Spleen (tissue), 7 donors: Measurements from ENCODE around the gene KLC3.

Experiments used
- CTCF ChIP-seq, 11 experiments: fragments of 200-600 bp in 7 of 11; fragments of 450-650 bp in 4 of 11; sonication (generic) in 4 of 11; IDR thresholded peaks in 8 of 11; conservative IDR thresholded peaks in 3 of 11; 1 replicate in 7 of 11; 2 replicates in 4 of 11; pipeline versions ENCODE4 v1.4.0 to v1.8.0; 2016 to 2021; ENCODE audit warnings: antibody characterized with exemption in 11 of 11, inconsistent platforms in 4 of 11, mild to moderate bottlenecking in 1 of 11
- POLR2A ChIP-seq, 3 donors: fragments of 450-650 bp; IDR thresholded peaks; one replicate each; pipeline ENCODE4 v1.5.1; 2017; ENCODE audit warnings: antibody characterized with exemption in 3 of 3, mild to moderate bottlenecking in 1 of 3
- donor health status: DM: no; HTN: no; CAD: no; lungs with moderate emphysema.
- donor health status: DM: no; HTN: no; CAD: no.
- donor health status: DM: no; HTN: no; CAD: no.

DNA sequence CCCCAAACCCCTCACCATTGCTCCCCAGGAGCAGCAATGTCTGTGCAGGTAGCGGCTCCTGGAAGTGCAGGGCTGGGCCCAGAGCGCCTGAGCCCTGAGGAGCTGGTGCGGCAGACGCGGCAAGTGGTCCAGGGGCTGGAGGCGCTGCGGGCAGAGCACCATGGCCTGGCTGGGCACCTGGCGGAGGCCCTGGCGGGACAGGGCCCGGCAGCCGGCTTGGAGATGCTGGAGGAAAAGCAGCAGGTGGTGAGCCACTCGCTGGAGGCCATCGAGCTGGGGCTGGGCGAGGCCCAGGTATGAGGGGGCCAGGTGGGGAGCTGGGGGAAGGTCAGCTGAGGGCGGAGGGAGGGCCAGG lies 4.9 kb downstream of the KLC3 start:
- TF ChIP-seq POLR2A (IDR thresholded peaks at IDR 0.05) (no peak), CTCF (IDR thresholded peaks at IDR 0.05 in 8 of 11, conservative IDR thresholded peaks at IDR 0.05 in 3 of 11) (no peak)
